Activated naive CD8-positive, alpha-beta T cell (primary cell): ENCODE data around the gene RHOH.

Source experiments
- H3K27ac Mint-ChIP-seq: one replicate; pipeline ENCODE4 v1.8.0; 2021; ENCODE audit warnings: mixed read lengths
- H3K27me3 Mint-ChIP-seq: one replicate; pipeline ENCODE4 v1.8.0; 2021; ENCODE audit warnings: mixed read lengths
- H3K36me3 Mint-ChIP-seq: one replicate; pipeline ENCODE4 v1.8.0; 2021; ENCODE audit warnings: mixed read lengths
- H3K4me1 Mint-ChIP-seq: one replicate; pipeline ENCODE4 v1.8.0; 2021; ENCODE audit warnings: low read depth, mixed read lengths
- H3K4me3 Mint-ChIP-seq: one replicate; pipeline ENCODE4 v1.8.0; 2021; ENCODE audit warnings: mild to moderate bottlenecking, mixed read lengths
- H3K9me3 Mint-ChIP-seq: one replicate; pipeline ENCODE4 v1.8.0; 2021; ENCODE audit warnings: low read depth, mixed read lengths

RHOH gene

GRCh38 chr4:40231316-40231863, 34.6 kb downstream of the RHOH start:
- Mint-ChIP-seq H3K27me3 (no peaks in the 10 kb centered on the region), H3K4me1 (peaks cover 86% of the 10 kb centered on the region), H3K9me3 (no peaks in the 10 kb centered on the region), H3K27ac (peak overlapping the region; percentile 99), H3K4me3 (peak overlapping the region; percentile 89), H3K36me3 (peaks cover 34% of the 10 kb centered on the region)

GRCh38 chr4:40232610-40233009, 35.8 kb downstream of the RHOH start:
- Mint-ChIP-seq H3K36me3 (peaks cover 28% of the 10 kb centered on the region), H3K9me3 (no peaks in the 10 kb centered on the region)

GRCh38 chr4:40233227-40233626, 36.4 kb downstream of the RHOH start:
- peak overlapping the region; percentile 28 for H3K4me3 Mint-ChIP-seq
- H3K27ac Mint-ChIP-seq = peak overlapping the region; percentile 92

More at GRCh38 chr4:40232610-40233009, 35.8 kb downstream of the RHOH start:
- Mint-ChIP-seq H3K4me1 (peaks cover 87% of the 10 kb centered on the region), H3K4me3 (peak overlapping the region; percentile 89), H3K27ac (peak overlapping the region; percentile 99), H3K27me3 (no peaks in the 10 kb centered on the region)

GRCh38 chr4:40234519-40235039, 37.7 kb downstream of the RHOH start:
- Mint-ChIP-seq H3K4me3 (peak overlapping the region; percentile 63), H3K9me3 (no peaks in the 10 kb centered on the region), H3K27me3 (no peaks in the 10 kb centered on the region), H3K36me3 (peaks cover 35% of the 10 kb centered on the region), H3K4me1 (peaks cover 90% of the 10 kb centered on the region), H3K27ac (peak overlapping the region; percentile 96)

More at GRCh38 chr4:40233227-40233626, 36.4 kb downstream of the RHOH start:
- peaks cover 32% of the 10 kb centered on the region for H3K36me3 Mint-ChIP-seq
- no peaks in the 10 kb centered on the region for H3K9me3 Mint-ChIP-seq
- H3K27me3 Mint-ChIP-seq = no peaks in the 10 kb centered on the region
- peaks cover 90% of the 10 kb centered on the region for H3K4me1 Mint-ChIP-seq

GRCh38 chr4:40238008-40238699, 41.3 kb downstream of the RHOH start:
- H3K36me3 Mint-ChIP-seq = peaks cover 18% of the 10 kb centered on the region

GRCh38 chr4:40238700-40239548, 42.1 kb downstream of the RHOH start:
- Mint-ChIP-seq H3K27me3 (no peaks in the 10 kb centered on the region), H3K9me3 (no peaks in the 10 kb centered on the region), H3K4me3 (peak overlapping the region; percentile 88), H3K4me1 (peaks cover 94% of the 10 kb centered on the region), H3K27ac (peak overlapping the region; percentile 95), H3K36me3 (peaks cover 24% of the 10 kb centered on the region)

More at GRCh38 chr4:40238008-40238699, 41.3 kb downstream of the RHOH start:
- H3K9me3 Mint-ChIP-seq = no peaks in the 10 kb centered on the region
- H3K4me3 Mint-ChIP-seq = peak overlapping the region; percentile 88
- H3K4me1 Mint-ChIP-seq = peaks cover 92% of the 10 kb centered on the region
- peak overlapping the region; percentile 95 for H3K27ac Mint-ChIP-seq
- H3K27me3 Mint-ChIP-seq = no peaks in the 10 kb centered on the region

GRCh38 chr4:40240040-40240653, 43.3 kb downstream of the RHOH start:
- Mint-ChIP-seq H3K36me3 (peaks cover 28% of the 10 kb centered on the region), H3K27me3 (no peaks in the 10 kb centered on the region), H3K9me3 (no peaks in the 10 kb centered on the region), H3K4me1 (peaks cover 93% of the 10 kb centered on the region), H3K27ac (peak overlapping the region; percentile 95), H3K4me3 (peak overlapping the region; percentile 88)

- Mint-ChIP-seq H3K4me3 (peak overlapping the region; percentile 87), H3K36me3 (peaks cover 32% of the 10 kb centered on the region)
Observed at GRCh38 chr4:40241026-40241425, 44.2 kb downstream of the RHOH start.

GRCh38 chr4:40241941-40242340, 45.1 kb downstream of the RHOH start:
- H3K4me3 Mint-ChIP-seq = peak overlapping the region; percentile 87
- peak overlapping the region; percentile 96 for H3K27ac Mint-ChIP-seq
- peaks cover 95% of the 10 kb centered on the region for H3K4me1 Mint-ChIP-seq
- no peaks in the 10 kb centered on the region for H3K9me3 Mint-ChIP-seq
- no peaks in the 10 kb centered on the region for H3K27me3 Mint-ChIP-seq
- H3K36me3 Mint-ChIP-seq = peaks cover 37% of the 10 kb centered on the region

More at GRCh38 chr4:40241026-40241425, 44.2 kb downstream of the RHOH start:
- Mint-ChIP-seq H3K4me1 (peaks cover 95% of the 10 kb centered on the region), H3K27me3 (no peaks in the 10 kb centered on the region), H3K9me3 (no peaks in the 10 kb centered on the region), H3K27ac (peak overlapping the region; percentile 96)

- H3K36me3 Mint-ChIP-seq = peaks cover 36% of the 10 kb centered on the region
Observed at GRCh38 chr4:40243386-40243948, 46.6 kb downstream of the RHOH start.

GRCh38 chr4:40244606-40245005, 47.8 kb downstream of the RHOH start:
- Mint-ChIP-seq H3K4me3 (peak overlapping the region; percentile 84), H3K36me3 (peaks cover 33% of the 10 kb centered on the region), H3K27me3 (no peaks in the 10 kb centered on the region), H3K4me1 (peaks cover 90% of the 10 kb centered on the region), H3K27ac (peak overlapping the region; percentile 96), H3K9me3 (no peaks in the 10 kb centered on the region)

More at GRCh38 chr4:40243386-40243948, 46.6 kb downstream of the RHOH start:
- no peaks in the 10 kb centered on the region for H3K9me3 Mint-ChIP-seq
- peak overlapping the region; percentile 87 for H3K4me3 Mint-ChIP-seq
- H3K4me1 Mint-ChIP-seq = peaks cover 90% of the 10 kb centered on the region
- H3K27me3 Mint-ChIP-seq = no peaks in the 10 kb centered on the region
- H3K27ac Mint-ChIP-seq = peak overlapping the region; percentile 96

GRCh38 chr4:40245550-40245949, 48.7 kb downstream of the RHOH start:
- H3K27me3 Mint-ChIP-seq = no peaks in the 10 kb centered on the region
- peak overlapping the region; percentile 96 for H3K27ac Mint-ChIP-seq
- H3K4me3 Mint-ChIP-seq = peak overlapping the region; percentile 84
- peaks cover 88% of the 10 kb centered on the region for H3K4me1 Mint-ChIP-seq
- no peaks in the 10 kb centered on the region for H3K9me3 Mint-ChIP-seq
- H3K36me3 Mint-ChIP-seq = peaks cover 30% of the 10 kb centered on the region

- Mint-ChIP-seq H3K9me3 (no peaks in the 10 kb centered on the region), H3K27me3 (no peaks in the 10 kb centered on the region), H3K36me3 (peaks cover 30% of the 10 kb centered on the region), H3K4me3 (peak overlapping the region; percentile 84), H3K27ac (peak overlapping the region; percentile 96), H3K4me1 (peaks cover 88% of the 10 kb centered on the region)
Observed at GRCh38 chr4:40246011-40246900, 49.4 kb downstream of the RHOH start.
